GM18517 (cell line): Measurements from ENCODE around the gene PLEKHD1.

ENCODE experiments used
- ATAC-seq: cut with Tn5 transposase; IDR thresholded peaks from one replicate; pipeline ENCODE4 v1.9.1; 2021; ENCODE audit warnings: mild to moderate bottlenecking, moderate library complexity; ENCODE audit not compliant: unreplicated experiment

PLEKHD1 gene

DNA sequence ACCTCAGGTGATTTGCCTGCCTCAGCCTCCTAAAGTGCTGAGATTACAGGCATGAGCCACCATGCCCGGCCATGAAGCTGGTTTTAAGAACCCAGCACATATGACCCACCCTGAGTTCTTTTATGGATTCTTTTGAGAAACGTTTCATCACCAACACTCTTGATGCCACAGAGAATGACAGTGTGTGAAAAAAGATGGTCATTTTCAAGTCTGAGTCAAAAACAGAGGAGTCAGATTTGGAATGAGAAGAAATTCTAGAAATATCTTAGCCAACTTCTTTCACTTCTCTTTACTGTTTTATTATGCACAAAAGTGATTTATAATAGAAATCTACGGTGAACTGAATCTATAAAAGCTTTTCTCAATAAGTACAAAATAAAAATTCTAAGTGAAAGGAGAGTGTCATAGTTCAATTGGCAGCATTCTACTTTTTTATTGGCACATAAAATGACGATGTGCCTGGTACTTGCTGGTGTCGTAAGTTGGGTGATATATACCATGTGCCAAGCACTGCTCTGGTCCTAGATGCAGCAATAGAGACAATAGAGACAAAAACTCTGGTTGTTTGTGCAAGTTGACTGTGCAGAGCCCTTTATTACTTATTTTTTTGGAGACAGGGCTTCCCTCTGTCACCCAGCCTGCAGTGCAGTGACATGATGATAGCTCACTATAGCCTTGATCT lies 56.3 kb downstream of the PLEKHD1 start:
- ATAC-seq, result no peak

GRCh38 chr14:69542311-69542710 lies 57.8 kb downstream of the PLEKHD1 start:
- no peak for ATAC-seq

- ATAC-seq, result no peak
Observed at GRCh38 chr14:69543341-69544115, 59.0 kb downstream of the PLEKHD1 start.

DNA sequence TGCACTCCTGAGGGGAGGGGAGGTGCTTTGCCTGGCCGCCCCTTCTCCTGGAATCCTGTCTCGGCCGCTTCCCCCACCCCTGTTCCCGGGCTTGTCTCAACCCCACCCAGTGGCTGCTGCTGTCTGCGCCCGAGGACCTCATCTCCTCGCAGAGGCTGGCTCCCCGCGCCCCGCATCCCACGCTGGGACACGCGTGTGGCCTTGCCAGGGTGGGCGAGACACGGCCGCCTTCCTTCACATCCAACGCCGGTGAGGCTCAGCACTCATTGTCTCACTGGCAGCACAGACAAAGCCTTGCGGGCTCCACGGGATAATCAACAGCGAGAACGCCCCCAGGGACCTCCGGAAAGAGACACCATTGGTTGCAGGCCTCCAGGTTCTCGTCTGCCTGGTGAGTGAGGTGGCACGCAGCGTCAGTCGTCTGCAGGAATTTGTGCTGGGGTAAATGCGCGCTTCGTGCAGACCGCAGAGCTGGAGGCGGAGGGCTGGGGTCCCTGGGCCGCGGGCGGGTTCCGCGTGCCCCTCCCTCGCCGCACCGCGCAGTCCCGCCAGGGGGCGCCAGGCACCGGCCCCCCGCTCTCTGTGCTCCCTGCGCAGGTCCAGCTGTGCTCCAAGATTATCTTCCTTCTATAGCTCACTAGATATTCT lies 63.3 kb downstream of the PLEKHD1 start:
- ATAC-seq, result no peak

DNA sequence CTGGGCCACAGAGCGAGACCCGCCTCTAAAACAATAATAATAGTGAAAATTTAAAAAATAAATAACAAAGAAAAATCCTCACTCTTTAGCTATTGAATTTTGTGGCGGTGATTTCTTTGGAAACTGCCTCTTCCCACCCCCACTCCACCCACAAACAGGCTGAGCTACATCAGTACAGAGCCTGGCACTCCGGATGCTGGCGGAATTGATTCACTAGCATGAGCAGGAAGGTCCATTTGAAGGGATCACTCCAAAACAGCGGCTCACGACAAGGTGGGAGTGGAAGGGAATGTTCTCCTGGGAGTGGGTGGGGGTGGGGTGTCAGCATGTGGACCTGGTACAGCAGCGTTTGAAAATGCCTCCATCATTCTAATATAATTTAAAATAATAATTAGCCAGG lies 64.0 kb downstream of the PLEKHD1 start:
- ATAC-seq, result no peak

DNA sequence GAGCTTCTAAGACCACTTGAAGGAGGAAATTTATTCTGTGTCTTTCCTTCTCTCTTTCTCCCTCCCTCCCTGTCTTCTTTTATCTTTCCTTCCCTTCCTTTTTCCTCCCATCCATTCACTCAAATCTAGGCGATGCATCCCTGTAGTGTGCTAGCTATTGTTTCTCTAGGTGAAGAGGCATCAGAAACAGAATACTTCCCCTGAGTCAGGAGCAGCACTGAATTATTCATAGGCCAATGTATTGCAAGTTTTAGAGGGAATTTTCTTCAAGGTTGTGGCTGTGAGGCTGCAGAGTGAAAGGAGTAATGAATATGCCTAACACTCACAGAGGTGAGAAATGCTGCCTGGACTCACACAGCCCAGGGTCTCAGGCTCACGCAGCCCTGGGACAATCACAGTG lies 67.0 kb downstream of the PLEKHD1 start:
- ATAC-seq, result no peak

DNA sequence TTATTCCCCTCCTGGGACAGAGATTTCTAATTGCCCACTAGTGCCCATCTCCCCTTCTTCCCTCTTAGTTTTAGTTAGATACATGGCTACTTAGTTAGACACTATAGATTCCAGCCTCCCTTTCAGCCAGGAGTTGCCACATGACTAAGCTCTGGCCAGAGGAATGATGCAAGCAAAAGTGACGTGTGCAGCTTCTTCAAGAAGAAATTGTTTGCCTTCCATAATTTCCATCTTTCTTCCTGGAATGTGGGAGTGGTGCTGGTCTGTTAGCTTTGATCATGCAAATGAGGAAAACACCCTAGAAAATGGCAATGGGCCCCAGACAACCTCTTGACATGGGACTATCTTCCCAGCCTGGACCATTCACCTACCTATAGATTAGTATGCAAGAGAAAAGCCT lies 68.7 kb downstream of the PLEKHD1 start:
- ATAC-seq, result no peak

DNA sequence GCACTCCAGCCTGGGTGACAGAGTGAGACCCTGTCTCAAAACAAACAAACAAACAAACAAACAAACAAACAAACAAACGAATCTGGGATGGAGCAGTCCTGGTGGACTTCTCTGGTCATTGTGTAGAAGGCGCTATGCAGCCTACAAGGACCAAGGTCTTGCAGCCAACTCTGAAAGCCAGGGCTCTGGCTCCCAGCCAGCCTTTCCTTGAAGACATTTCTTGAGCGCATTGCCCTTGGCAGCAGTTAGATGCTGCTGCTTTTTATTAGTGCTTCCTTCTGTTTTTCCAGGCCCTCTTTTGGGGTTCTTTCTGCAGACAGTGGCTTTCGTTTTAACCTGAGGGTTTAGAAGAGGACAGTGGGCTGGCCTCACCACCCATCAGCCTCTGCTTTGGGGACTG lies 70.0 kb downstream of the PLEKHD1 start:
- no peak for ATAC-seq

- ATAC-seq, result no peak
Observed at GRCh38 chr14:69558774-69559173, 74.2 kb downstream of the PLEKHD1 start.

GRCh38 chr14:69559581-69560011 lies 75.1 kb downstream of the PLEKHD1 start:
- no peak for ATAC-seq

DNA sequence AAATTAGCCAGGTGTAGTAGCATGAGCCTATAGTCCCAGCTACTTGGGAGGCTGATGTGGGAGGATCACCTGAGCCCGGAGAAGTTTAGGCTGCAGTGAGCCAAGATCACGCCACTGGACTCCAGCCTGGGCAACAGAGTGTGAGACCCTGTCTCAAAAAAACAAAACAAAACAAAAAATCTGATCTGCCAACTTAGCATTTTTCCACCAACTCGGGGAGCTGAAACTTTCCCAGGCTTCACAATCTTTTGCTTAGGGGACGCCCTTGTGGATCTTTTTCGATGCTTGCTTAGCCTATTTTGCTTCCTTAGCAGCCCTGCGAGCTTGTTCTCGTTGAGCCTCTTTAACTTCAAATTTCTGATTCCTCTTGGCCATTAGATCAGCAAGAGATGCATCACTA lies 76.3 kb downstream of the PLEKHD1 start:
- ATAC-seq, result no peak

DNA sequence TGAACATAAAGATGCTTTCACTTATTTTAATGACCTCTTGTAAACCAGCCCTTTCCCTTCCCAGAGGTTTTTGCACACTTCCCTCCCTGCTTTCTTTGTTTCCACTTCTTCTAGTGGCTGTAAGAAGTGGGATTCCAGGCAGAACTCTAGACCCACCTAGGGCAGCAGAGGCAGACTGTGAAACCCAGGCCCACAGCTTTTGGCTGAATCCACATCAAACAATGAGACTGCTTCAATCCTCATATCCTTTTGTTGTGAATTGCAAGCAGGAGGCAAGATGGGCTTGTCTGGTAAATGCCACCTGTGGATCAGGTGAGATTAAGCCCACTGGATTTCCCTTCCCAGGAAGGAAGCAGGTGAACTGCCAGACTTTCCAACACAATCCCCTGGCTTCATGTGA lies 77.4 kb downstream of the PLEKHD1 start:
- no peak for ATAC-seq

- no peak for ATAC-seq
Observed at GRCh38 chr14:69567563-69567962, 83.0 kb downstream of the PLEKHD1 start.

- ATAC-seq, result no peak
Observed at GRCh38 chr14:69569859-69570258, 85.3 kb downstream of the PLEKHD1 start.

GRCh38 chr14:69570836-69571330 lies 86.4 kb downstream of the PLEKHD1 start:
- ATAC-seq, result no peak

GRCh38 chr14:69571449-69572029 lies 87.0 kb downstream of the PLEKHD1 start:
- ATAC-seq, result no peak

GRCh38 chr14:69572030-69572840 lies 87.7 kb downstream of the PLEKHD1 start:
- no peak for ATAC-seq

DNA sequence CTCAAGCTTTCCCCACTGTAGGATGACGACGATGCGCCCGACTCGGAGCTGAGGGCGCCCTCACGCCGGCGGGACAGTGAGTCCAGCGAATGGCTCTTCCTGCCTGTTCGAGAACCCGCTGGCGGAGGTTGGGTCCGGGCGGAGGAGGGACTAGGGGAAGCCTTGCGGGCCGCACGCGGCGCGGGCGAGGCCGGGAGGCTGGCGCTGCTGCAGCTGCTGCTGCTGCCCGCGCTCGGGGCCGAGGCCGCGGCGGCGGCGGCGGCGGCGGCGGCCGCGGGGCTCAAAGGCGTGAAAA lies 88.3 kb downstream of the PLEKHD1 start:
- no peak for ATAC-seq

GRCh38 chr14:69573205-69573830 lies 88.8 kb downstream of the PLEKHD1 start:
- ATAC-seq, result no peak

DNA sequence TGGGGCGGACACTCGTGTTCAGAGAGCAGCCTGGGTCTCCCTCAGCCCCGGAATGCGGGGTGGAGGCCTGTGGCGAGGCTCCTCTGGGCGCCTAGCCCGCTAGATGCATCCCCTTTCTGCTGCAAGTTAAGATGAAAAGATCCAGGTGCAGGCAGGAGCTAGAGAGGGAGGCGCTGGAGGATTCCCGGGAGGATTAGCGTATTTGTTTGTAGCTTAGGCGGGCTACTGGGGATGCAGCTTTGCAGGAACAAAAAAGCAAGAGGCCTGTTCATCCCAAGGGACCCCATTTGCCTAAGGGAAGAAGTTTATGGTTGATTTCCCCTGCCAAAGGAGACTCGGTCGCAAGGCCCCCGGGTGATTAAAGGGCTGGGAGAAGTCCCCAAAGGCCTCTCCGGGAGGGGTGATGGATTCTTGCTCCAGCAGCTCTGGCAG lies 89.3 kb downstream of the PLEKHD1 start:
- ATAC-seq, result no peak
